BLaER1 (cell line): ENCODE measurements around the gene DNMBP.
"Not testable (repeated sequence)": the region's sequence is repeated elsewhere in the genome, so short reads cannot be mapped to it uniquely, and the experiment has no call there.

Experiments used
- H3K27ac ChIP-seq: shearing (Covaris generic); formaldehyde crosslinking; 2 replicates; pipeline ENCODE4 v1.8.1; 2022
- H3K27me3 ChIP-seq: shearing (Covaris generic); formaldehyde crosslinking; 2 replicates; pipeline ENCODE4 v1.8.1; 2022
- H3K36me3 ChIP-seq: shearing (Covaris generic); formaldehyde crosslinking; 2 replicates; pipeline ENCODE4 v1.8.1; 2022
- H3K4me1 ChIP-seq: shearing (Covaris generic); formaldehyde crosslinking; 2 replicates; pipeline ENCODE4 v1.8.1; 2022
- H3K4me2 ChIP-seq: shearing (Covaris generic); formaldehyde crosslinking; 2 replicates; pipeline ENCODE4 v1.8.1; 2022
- H3K4me3 ChIP-seq: shearing (Covaris generic); formaldehyde crosslinking; 2 replicates; pipeline ENCODE4 v1.8.1; 2022
- H3K9ac ChIP-seq: shearing (Covaris generic); formaldehyde crosslinking; 2 replicates; pipeline ENCODE4 v1.8.1; 2022
- H3K9me3 ChIP-seq: shearing (Covaris generic); formaldehyde crosslinking; 2 replicates; pipeline ENCODE4 v1.8.1; 2022
- H4K20me1 ChIP-seq: shearing (Covaris generic); formaldehyde crosslinking; 2 replicates; pipeline ENCODE4 v1.8.1; 2022
- Cebpa-rat ChIP-seq: shearing (Covaris generic); IDR thresholded peaks from 2 replicates; pipeline ENCODE4 v1.8.1; 2022

The DNMBP gene

GRCh38 chr10:99937630-99938029 lies 72.1 kb downstream of the DNMBP start:
- H3K36me3 ChIP-seq: peaks cover 18% of the 10 kb centered on the region
- no peaks in the 10 kb centered on the region for H3K27me3 ChIP-seq
- H3K27ac ChIP-seq: no peak overlapping the region
- no peak overlapping the region for H3K4me2 ChIP-seq
- no peak overlapping the region for H3K4me3 ChIP-seq
- no peak overlapping the region for H3K9ac ChIP-seq
- no peak for TF ChIP-seq Cebpa-rat
- H4K20me1 ChIP-seq: no peaks in the 10 kb centered on the region
- peaks cover 20% of the 10 kb centered on the region for H3K9me3 ChIP-seq
- no peaks in the 10 kb centered on the region for H3K4me1 ChIP-seq

GRCh38 chr10:99932203-99932957 lies 77.4 kb downstream of the DNMBP start:
- not testable (repeated sequence) for H3K36me3 ChIP-seq, H3K4me3 ChIP-seq, H3K9ac ChIP-seq, H3K4me2 ChIP-seq, H4K20me1 ChIP-seq, H3K9me3 ChIP-seq, H3K4me1 ChIP-seq, H3K27me3 ChIP-seq, H3K27ac ChIP-seq

GRCh38 chr10:99930731-99931550 lies 78.8 kb downstream of the DNMBP start:
- no peak for TF ChIP-seq Cebpa-rat
- H3K4me3 ChIP-seq: no peak overlapping the region
- H3K4me2 ChIP-seq: no peak overlapping the region
- H3K4me1 ChIP-seq: peaks cover 17% of the 10 kb centered on the region
- no peaks in the 10 kb centered on the region for H4K20me1 ChIP-seq
- H3K36me3 ChIP-seq: no peaks in the 10 kb centered on the region
- H3K9ac ChIP-seq: no peak overlapping the region
- no peaks in the 10 kb centered on the region for H3K9me3 ChIP-seq
- H3K27me3 ChIP-seq: no peaks in the 10 kb centered on the region
- no peak overlapping the region for H3K27ac ChIP-seq

GRCh38 chr10:99929360-99929759 lies 80.4 kb downstream of the DNMBP start:
- no peak overlapping the region for H3K4me2 ChIP-seq
- H3K9ac ChIP-seq: no peak overlapping the region
- no peak overlapping the region for H3K27ac ChIP-seq
- H3K27me3 ChIP-seq: no peaks in the 10 kb centered on the region
- no peaks in the 10 kb centered on the region for H3K36me3 ChIP-seq
- H4K20me1 ChIP-seq: no peaks in the 10 kb centered on the region
- peaks cover 17% of the 10 kb centered on the region for H3K4me1 ChIP-seq
- H3K9me3 ChIP-seq: no peaks in the 10 kb centered on the region
- H3K4me3 ChIP-seq: no peak overlapping the region
- no peak for TF ChIP-seq Cebpa-rat

GRCh38 chr10:99927721-99928280 lies 81.9 kb downstream of the DNMBP start:
- H3K27ac ChIP-seq: no peak overlapping the region
- peaks cover 17% of the 10 kb centered on the region for H3K4me1 ChIP-seq
- H3K4me2 ChIP-seq: peak overlapping the region; percentile 8; the same call in 1 of the 2 replicates
- no peak for TF ChIP-seq Cebpa-rat
- H4K20me1 ChIP-seq: no peaks in the 10 kb centered on the region
- H3K9me3 ChIP-seq: no peaks in the 10 kb centered on the region
- H3K36me3 ChIP-seq: no peaks in the 10 kb centered on the region
- no peak overlapping the region for H3K9ac ChIP-seq
- no peaks in the 10 kb centered on the region for H3K27me3 ChIP-seq
- no peak overlapping the region for H3K4me3 ChIP-seq

DNA sequence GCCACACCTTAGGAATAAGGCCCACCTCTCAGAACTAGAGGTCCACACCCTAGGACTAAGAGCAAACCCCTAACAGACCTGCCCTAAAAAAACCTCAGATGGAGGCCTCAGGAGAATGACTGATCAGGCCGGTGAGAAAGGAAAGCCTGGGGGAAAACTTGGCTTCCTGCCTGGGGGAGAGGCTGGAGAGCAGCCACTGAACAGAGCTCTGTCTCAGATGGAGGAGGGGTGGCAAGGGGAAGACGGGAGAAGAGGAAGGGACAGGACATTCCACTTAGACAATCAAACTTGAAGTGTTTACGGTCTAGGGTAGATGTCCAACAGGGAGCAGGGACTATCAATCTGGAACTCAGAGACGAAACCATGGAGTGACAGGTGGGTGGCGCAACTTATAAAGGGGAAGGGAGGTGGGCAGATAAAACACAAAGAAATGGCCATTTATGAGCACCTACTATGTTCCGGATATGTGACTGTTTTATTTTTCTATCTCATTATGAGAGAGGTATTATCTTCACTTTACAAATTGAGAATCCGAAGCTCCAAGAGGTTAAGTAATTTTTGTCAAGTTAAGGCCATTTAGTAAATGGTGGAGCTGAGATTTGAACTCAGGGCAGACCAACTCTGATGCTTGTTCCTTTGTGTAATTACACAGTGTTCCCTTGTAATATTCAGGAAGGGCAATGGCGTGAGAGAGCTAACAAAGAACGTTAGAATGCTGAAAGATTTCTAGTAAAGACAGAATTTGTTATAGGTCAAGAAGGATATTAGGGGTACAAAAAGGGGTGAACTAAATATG lies 82.6 kb downstream of the DNMBP start:
- H3K4me1 ChIP-seq: peaks cover 19% of the 10 kb centered on the region
- no peaks in the 10 kb centered on the region for H4K20me1 ChIP-seq
- H3K9me3 ChIP-seq: no peaks in the 10 kb centered on the region
- no peak overlapping the region for H3K27ac ChIP-seq
- H3K4me2 ChIP-seq: peak overlapping the region; percentile 27; the same call in 1 of the 2 replicates
- no peaks in the 10 kb centered on the region for H3K36me3 ChIP-seq
- no peak overlapping the region for H3K4me3 ChIP-seq
- H3K27me3 ChIP-seq: no peaks in the 10 kb centered on the region
- H3K9ac ChIP-seq: no peak overlapping the region
- TF ChIP-seq Cebpa-rat: no peak

- H3K9me3 ChIP-seq: no peaks in the 10 kb centered on the region
- TF ChIP-seq Cebpa-rat: no peak
- H3K4me1 ChIP-seq: peaks cover 22% of the 10 kb centered on the region
- H3K4me2 ChIP-seq: no peak overlapping the region
- H3K4me3 ChIP-seq: no peak overlapping the region
- no peaks in the 10 kb centered on the region for H3K27me3 ChIP-seq
- H3K27ac ChIP-seq: no peak overlapping the region
- H3K36me3 ChIP-seq: peaks cover 8% of the 10 kb centered on the region; the same call in 1 of the 2 replicates
- no peaks in the 10 kb centered on the region for H4K20me1 ChIP-seq
- no peak overlapping the region for H3K9ac ChIP-seq
Observed at GRCh38 chr10:99924451-99925255, 85.1 kb downstream of the DNMBP start.

- H3K4me1 ChIP-seq: peaks cover 9% of the 10 kb centered on the region
- no peak overlapping the region for H3K4me3 ChIP-seq
- peaks cover 8% of the 10 kb centered on the region; the same call in 1 of the 2 replicates for H3K36me3 ChIP-seq
- 0 out of 2 replicates have a peak, but pooled peaks cover 6% of the 10 kb centered on the region for H4K20me1 ChIP-seq
- no peaks in the 10 kb centered on the region for H3K27me3 ChIP-seq
- no peak overlapping the region for H3K9ac ChIP-seq
- no peak for TF ChIP-seq Cebpa-rat
- no peaks in the 10 kb centered on the region for H3K9me3 ChIP-seq
- no peak overlapping the region for H3K4me2 ChIP-seq
- no peak overlapping the region for H3K27ac ChIP-seq
Observed at GRCh38 chr10:99921948-99922347, 87.8 kb downstream of the DNMBP start.

DNA sequence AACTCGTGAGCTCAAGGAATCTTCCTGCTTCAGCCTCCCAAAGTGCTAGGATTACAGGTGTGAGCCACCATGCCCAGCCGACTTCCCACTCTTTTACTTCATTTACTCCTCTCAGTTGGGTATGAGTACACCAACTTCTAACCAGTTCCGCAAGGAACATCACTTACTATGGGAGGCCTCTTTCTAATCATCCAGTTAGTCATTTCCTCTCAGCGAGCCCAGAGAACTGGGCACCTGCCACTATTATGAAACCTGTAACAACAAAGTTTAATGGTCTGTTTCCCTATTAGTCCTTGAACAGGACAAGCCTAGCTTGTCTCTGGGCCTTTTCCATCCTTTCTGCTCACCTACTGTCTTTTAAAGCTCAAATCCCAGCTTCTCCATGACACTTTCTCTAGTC lies 88.8 kb downstream of the DNMBP start:
- H3K36me3 ChIP-seq: peaks cover 8% of the 10 kb centered on the region; the same call in 1 of the 2 replicates
- H3K4me2 ChIP-seq: no peak overlapping the region
- no peaks in the 10 kb centered on the region for H3K27me3 ChIP-seq
- H3K4me1 ChIP-seq: peaks cover 4% of the 10 kb centered on the region; the same call in 1 of the 2 replicates
- TF ChIP-seq Cebpa-rat: no peak
- H3K27ac ChIP-seq: no peak overlapping the region
- H3K9me3 ChIP-seq: no peaks in the 10 kb centered on the region
- H3K9ac ChIP-seq: no peak overlapping the region
- no peak overlapping the region for H3K4me3 ChIP-seq
- H4K20me1 ChIP-seq: 0 out of 2 replicates have a peak, but pooled peaks cover 6% of the 10 kb centered on the region
